Spleen (tissue), 7 donors: Measurements from ENCODE around the gene PSAPL1.

ENCODE experiments used
- POLR2A ChIP-seq, 3 donors: fragments of 450-650 bp; IDR thresholded peaks; one replicate each; pipeline ENCODE4 v1.5.1; 2017; ENCODE audit warnings: antibody characterized with exemption in 3 of 3, mild to moderate bottlenecking in 1 of 3
- POLR2AphosphoS5 ChIP-seq, 3 donors: sonication (generic); formaldehyde crosslinking; IDR thresholded peaks; one replicate each; pipeline ENCODE4 v1.5.1; 2017; ENCODE audit warnings: antibody characterized with exemption in 3 of 3
- TF ChIP-seq, protein P1 (sequence below), 11 experiments: fragments of 200-600 bp in 7 of 11; fragments of 450-650 bp in 4 of 11; sonication (generic) in 4 of 11; IDR thresholded peaks in 8 of 11; conservative IDR thresholded peaks in 3 of 11; 1 replicate in 7 of 11; 2 replicates in 4 of 11; pipeline versions ENCODE4 v1.4.0 to v1.8.0; 2016 to 2021; ENCODE audit warnings: antibody characterized with exemption in 11 of 11, inconsistent platforms in 4 of 11, mild to moderate bottlenecking in 1 of 11
- donor health status: DM: no; HTN: no; CAD: no; lungs with moderate emphysema.
- donor health status: DM: no; HTN: no; CAD: no.
- donor health status: DM: no; HTN: no; CAD: no.

DNA sequence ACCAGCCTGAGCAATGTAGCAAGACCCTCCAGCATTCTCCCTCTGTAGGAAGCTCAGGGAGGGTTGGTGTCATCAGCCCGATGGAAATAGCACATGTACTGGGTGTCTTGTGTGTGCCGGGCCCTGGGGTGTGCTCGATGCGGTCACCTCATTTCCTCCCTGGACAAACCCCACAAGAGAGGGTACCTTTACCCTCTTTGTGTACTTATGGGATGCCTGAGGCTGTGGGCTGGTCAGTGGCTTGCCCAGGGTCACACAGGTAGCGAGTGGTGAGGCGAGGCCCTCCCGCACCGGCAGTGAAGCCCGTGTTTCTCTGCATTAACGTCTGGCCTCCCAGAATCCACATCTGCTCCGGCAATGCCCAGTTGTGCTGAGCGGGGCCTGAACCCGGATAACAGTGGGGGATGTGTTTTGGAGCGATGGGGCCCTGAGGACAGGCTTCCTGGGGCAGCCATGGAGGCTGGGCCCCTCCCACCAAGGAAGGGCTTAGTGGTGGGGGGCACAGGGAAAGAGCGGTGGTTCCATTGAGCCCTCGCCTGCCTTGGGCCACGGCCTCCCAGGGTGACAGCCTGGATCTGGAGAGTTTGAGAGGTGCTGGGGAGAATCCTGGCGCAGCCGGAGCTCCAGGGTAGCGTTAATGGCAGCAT, 8.1 kb downstream of the PSAPL1 start:
- TF ChIP-seq, protein P1, sequence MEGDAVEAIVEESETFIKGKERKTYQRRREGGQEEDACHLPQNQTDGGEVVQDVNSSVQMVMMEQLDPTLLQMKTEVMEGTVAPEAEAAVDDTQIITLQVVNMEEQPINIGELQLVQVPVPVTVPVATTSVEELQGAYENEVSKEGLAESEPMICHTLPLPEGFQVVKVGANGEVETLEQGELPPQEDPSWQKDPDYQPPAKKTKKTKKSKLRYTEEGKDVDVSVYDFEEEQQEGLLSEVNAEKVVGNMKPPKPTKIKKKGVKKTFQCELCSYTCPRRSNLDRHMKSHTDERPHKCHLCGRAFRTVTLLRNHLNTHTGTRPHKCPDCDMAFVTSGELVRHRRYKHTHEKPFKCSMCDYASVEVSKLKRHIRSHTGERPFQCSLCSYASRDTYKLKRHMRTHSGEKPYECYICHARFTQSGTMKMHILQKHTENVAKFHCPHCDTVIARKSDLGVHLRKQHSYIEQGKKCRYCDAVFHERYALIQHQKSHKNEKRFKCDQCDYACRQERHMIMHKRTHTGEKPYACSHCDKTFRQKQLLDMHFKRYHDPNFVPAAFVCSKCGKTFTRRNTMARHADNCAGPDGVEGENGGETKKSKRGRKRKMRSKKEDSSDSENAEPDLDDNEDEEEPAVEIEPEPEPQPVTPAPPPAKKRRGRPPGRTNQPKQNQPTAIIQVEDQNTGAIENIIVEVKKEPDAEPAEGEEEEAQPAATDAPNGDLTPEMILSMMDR (IDR thresholded peaks at IDR 0.05 in 8 of 11, conservative IDR thresholded peaks at IDR 0.05 in 3 of 11), result no peak
- TF ChIP-seq POLR2A (IDR thresholded peaks at IDR 0.05) (no peak), POLR2AphosphoS5 (IDR thresholded peaks at IDR 0.05) (no peak)
